ENCODE data around the gene ZFHX3. TPM values are rescaled to one million over a fixed set of nuclear protein-coding genes. Genes with fewer than 3 reads are reported as not detected.

ZFHX3 gene
- 10 to 100 TPM in 1 of 2 donors, 1 to 10 TPM in 1; 9.2 to 18.9 TPM for total RNA-seq

- DNase-seq (ENCODE audit: low spot score) = peak; percentile 90
- Histone ChIP-seq H3K27ac (peak within 1 kb of the TSS; percentile 85 to 91), H3K36me3 (no peaks in the 10 kb centered on the region), H3K4me3 (peak within 1 kb of the TSS; percentile 70 to 87), H3K27me3 (no peaks in the 10 kb centered on the region), H3K4me1 (peaks cover 0 to 64% of the 10 kb centered on the region in 2 donors), H3K9me3 (no peaks in the 10 kb centered on the region)
- TF ChIP-seq CTCF (IDR thresholded peaks at IDR 0.05) = peak in 1 of 2 donors; percentile 50
These were observed at the start of gene ZFHX3 for GRCh38 chr16:73047536-73048291. TSS of gene ZFHX3 (minus strand) at chr16:73048128. CDS start at chr16:72960145, 87,983 bp downstream.

GRCh38 chr16:73096510-73096909, 48.6 kb upstream of the ZFHX3 start:
- Histone ChIP-seq H3K36me3 (no peaks in the 10 kb centered on the region), H3K4me3 (no peak overlapping the region), H3K27me3 (no peaks in the 10 kb centered on the region), H3K27ac (no peak overlapping the region), H3K9me3 (no peaks in the 10 kb centered on the region), H3K4me1 (no peaks in the 10 kb centered on the region)
- TF ChIP-seq CTCF (IDR thresholded peaks at IDR 0.05) = no peak
- no peak for DNase-seq (ENCODE audit: low spot score)

GRCh38 chr16:73095885-73096421, 48.0 kb upstream of the ZFHX3 start:
- no peak for DNase-seq (ENCODE audit: low spot score)
- Histone ChIP-seq H3K9me3 (no peaks in the 10 kb centered on the region), H3K27me3 (no peaks in the 10 kb centered on the region), H3K27ac (no peak overlapping the region), H3K36me3 (no peaks in the 10 kb centered on the region), H3K4me3 (no peak overlapping the region), H3K4me1 (no peaks in the 10 kb centered on the region)
- no peak for TF ChIP-seq CTCF (IDR thresholded peaks at IDR 0.05)

GRCh38 chr16:73095142-73095820, 47.4 kb upstream of the ZFHX3 start:
- Histone ChIP-seq H3K27me3 (no peaks in the 10 kb centered on the region), H3K9me3 (no peaks in the 10 kb centered on the region), H3K27ac (no peak overlapping the region), H3K4me3 (no peak overlapping the region), H3K4me1 (no peaks in the 10 kb centered on the region), H3K36me3 (no peaks in the 10 kb centered on the region)
- TF ChIP-seq CTCF (IDR thresholded peaks at IDR 0.05) = no peak
- no peak for DNase-seq (ENCODE audit: low spot score)

- Histone ChIP-seq H3K27me3 (no peaks in the 10 kb centered on the region), H3K9me3 (no peaks in the 10 kb centered on the region), H3K27ac (peak overlapping the region in 1 of 2 donors; percentile 12), H3K4me1 (no peaks in the 10 kb centered on the region), H3K36me3 (no peaks in the 10 kb centered on the region), H3K4me3 (no peak overlapping the region)
- no peak for TF ChIP-seq CTCF (IDR thresholded peaks at IDR 0.05)
- no peak for DNase-seq (ENCODE audit: low spot score)
These were observed 46.4 kb upstream of the ZFHX3 start for GRCh38 chr16:73094371-73094770.

Data from right atrium auricular region (tissue), 2 donors.